ENCODE data around the gene BHMT2. TPM values are rescaled to one million over a fixed set of nuclear protein-coding genes. Genes with fewer than 3 reads are reported as not detected.
A peak's percentile ranks its signal among the peaks of the same experiment; 100 is the strongest.

The BHMT2 gene, protein sequence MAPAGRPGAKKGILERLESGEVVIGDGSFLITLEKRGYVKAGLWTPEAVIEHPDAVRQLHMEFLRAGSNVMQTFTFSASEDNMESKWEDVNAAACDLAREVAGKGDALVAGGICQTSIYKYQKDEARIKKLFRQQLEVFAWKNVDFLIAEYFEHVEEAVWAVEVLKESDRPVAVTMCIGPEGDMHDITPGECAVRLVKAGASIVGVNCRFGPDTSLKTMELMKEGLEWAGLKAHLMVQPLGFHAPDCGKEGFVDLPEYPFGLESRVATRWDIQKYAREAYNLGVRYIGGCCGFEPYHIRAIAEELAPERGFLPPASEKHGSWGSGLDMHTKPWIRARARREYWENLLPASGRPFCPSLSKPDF
- total RNA-seq = 3.0 TPM

DNA sequence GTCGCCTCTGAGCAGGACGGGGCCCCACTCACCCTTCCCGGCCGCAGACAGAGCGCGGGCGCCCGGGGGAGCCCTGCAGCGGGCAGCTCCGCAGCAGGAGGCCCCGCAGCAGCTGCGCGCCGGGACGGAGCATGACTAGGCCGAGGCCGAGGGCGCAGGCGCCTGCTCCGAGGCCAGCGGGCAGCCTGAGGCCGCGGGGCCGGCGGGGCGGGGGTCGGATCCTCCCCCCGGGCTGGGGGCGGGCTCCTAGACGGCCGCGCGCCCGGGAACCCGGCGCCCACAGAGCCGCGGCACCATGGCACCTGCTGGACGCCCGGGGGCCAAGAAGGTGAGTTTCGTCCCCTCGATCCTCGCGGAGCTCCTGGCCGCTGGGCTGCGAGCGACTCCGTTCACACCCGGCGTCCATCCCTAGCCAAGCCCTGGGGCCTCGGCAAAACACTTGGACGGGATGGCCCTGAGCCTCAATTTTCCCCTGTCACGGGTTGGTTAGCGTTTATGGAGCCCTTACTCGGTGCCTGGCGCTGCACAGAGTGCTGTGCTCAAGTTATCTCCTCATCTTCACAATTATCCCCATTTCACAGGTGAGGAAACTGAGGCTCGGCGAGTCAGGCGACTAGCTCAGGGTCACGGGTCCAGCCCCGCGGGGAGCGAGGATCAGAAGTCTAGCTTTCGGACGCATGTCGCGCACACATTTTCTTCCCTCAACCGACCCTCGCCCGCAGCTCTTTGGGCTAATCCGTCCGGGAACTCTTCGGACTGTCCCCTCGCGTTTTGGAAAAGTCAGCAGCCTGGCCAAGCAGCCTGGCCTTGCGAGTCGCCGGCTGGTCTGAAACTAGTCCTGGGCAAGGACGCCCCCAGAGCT, at the start of gene BHMT2, which contains the start of gene DMGDH:
Gene BHMT2 (plus strand): TSS at position 280 of the 862 bp plus-strand sequence. CDS start 16 bp downstream, at position 296.
Gene DMGDH (minus strand): TSS at position 187 of the 862 bp plus-strand sequence. CDS start 54 bp downstream, at position 133.
- DNase-seq = no peak

DNA sequence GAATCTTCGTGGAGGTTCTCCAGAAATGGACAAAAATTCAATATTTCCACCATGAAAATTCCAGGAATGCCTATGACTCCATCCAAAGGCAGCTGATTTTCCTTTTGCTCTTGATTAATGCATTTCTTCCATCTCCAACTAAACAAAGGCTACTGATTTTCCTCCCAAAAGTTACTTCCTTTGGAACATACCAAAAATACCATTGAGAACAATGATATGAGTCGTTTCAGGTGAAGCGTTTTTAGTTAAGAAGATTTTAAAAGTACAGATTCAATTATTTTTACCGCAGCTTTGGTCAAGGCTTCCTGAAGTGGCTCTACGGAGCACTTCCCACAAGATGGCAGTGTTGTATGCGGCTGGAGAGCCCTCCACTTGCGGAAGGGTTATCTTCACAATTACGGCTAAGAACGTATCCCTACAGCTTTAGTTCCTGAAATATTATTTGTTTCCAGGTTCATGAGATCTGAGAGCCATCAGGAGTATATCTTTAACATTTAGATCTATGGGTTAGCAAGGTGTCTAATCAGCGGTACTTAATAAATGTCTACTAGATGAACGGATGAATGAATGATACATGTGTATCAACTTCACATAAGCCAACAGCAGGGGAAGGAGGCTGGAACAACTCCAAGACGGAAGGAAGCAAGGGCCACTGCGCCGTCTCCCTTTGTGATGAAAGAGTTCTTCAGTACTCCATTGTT, 48.6 kb upstream of the BHMT2 start:
- DNase-seq = peak; percentile 44

DNA sequence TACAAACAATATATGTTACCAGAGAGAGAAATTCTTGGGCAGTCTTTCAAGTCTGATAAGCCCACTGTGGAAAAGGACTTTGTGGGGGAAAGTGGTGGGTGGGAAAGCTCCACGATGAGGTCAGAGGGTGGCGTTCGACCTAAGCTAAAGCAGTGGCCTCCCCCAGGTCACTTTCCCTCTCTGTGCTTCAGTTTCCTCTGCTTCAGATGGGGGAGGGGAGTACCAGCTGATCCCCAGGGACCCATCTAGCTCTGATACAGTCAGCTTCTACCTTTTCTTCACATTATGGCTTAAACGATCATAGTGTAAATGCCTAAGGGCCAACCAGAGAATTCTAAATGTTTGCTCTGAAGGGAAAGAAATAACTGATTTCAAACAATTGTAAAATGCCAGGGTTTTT, 47.8 kb upstream of the BHMT2 start:
- DNase-seq = no peak

DNA sequence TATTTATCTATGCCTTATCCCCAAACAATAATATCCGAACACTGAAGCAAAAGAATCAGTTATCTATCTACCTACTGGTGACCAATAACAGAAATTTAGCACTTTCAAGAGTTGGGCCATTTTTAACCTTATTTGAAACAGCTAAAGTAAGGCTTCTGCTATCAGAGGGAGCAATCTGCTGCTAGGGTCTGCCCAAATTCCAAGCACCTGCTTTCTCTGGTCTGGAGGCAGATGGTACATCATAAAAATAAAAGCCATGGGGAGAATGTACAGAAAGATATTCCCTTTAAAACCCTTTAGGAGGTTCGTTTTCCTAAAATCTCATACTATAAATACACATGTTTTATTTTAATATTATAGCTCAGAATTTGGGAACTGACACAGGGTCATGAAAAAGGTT, 46.8 kb upstream of the BHMT2 start:
- no peak for DNase-seq

DNA sequence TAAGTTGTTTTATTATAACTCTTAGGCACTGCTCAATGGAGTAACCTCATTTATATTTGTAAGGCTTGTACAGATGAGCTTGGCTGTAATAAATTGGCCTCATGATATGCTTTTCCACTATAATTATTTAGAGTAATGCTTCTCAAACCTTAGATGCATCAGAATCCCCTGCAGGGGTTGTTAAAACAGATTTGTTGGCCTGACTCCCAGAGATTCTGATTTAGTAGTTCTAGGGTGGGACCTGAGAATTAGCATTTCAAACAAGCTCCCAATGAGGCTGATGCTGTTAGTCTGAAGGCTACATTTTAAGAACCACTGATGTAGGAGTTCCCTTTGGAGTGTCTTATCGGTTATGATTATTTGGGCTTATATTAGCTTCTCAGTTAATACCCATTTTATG, 46.2 kb upstream of the BHMT2 start:
- no peak for DNase-seq

DNA sequence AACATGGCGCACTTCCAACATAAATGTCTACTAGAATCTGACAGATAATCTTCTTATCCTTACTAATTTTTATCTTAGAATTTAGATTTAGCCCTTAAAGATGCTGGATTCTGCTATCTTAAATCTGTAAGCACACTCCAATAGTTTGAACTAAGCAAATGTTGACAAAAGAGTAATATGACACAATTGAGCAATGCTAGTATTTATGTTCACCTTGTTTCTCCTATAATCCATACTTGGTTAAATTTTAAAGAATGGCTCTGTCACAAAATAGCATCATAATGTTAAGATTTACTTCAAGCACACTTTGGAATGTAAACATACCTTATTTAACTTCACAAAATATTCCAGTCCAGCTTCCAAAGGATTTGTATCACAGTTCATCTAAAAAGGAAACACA, 45.6 kb upstream of the BHMT2 start:
- no peak for DNase-seq

DNA sequence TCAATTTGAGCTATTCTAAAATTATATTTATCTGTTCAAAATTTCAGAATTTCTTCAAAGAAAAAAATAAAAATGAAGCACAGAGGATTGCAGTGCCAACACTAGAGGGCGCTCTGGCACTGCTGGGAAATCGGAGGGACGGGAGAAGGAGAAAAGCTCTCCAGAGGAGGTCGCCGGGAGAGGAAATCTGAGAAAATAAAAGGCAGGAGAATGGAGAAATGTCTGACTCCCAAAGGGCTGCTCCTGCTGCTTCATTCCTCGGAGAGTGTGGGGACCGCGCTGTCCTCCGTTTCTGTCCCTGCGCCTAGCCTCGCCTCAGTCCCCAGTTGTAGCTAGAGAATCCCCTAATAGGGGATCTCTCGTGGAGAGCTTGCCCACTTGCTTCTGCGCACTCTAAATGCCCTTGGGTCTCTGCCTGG, 44.5 kb upstream of the BHMT2 start:
- peak; percentile 34 for DNase-seq

DNA sequence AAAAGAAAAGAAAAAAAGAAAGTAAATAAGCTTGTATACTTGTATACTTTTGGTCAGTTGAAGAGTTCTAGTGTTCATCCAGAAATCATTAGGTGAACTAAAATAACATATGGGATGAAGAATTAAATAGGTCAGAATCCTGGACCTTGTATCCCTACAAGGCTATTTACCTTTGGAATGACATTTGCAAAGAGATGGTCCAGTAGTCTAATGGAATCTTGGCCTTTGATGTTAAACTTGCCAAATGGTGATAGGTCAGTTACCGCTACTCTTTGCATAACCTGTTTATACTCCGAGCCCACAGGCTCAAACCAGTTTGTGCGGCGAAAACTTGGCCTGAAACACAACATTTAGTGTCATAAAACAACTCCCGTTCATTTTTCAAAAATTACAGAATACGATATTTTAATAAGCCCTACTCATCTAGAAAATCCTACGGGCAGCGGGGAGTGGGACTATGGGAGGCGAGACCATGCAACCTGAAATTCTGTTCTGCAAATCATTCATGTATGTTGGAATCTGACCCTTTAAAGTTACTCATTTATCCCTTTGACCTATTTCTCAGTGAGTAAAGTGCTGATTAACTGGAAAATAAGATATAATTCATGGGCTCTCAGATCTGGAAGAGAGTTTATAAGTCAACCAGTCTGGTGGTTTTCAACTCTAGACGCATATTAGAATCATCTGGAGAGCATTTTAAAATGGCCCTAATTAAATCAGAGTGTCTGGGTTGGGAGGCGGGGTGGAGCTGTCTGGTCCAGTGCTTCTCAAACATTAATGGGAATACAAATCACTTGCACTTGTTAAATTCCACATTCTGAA, 38.7 kb upstream of the BHMT2 start:
- no peak for DNase-seq

DNA sequence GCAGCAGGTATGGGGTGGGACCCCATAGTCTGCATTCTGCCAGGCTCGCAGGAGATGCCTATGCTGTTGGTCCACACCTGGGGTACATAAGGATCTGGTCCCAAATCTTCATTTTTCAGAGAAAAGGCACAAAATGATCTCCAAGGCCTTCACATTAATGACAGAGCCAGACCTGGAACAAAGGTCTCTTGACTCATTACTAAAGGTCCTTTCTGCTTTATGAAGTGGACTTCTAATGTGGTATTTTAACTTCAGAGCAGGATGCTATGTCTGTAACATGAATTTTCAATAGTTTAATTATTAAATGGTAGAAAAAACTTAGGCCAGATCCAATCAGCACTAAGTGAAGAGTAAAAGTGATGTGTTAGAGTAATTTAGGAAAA, 38.1 kb upstream of the BHMT2 start:
- no peak for DNase-seq

DNA sequence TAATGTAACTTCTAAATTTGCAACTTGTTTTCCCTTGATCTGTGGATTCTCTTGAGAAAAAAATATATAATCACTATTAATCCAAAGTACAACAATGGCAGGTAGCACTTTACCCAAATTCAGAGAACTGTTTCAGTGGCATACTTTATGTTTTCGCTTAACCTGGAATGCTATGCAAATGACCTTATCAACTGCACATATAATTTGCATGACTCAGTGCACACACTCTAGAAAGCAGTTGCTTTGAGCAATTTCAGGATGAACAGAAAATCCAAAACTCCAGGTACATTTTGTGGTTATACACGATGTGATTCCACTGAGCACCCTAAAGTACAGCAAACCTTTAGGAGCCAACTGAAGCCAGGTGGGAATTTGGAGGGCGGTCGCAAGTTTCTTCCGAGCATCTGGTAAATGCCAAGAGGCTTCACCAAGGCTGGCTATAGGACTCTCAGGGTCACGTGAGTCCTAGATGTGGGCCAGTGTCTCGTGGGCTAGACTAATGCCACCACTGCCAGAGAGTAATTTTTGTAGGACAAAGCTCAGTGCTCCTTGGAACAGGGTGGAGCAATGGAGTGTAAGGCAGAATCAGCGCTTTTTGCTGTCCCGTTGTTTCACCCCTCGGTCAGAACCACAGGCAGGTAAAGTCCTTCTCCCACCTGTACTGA, 37.4 kb upstream of the BHMT2 start:
- DNase-seq = no peak

DNA sequence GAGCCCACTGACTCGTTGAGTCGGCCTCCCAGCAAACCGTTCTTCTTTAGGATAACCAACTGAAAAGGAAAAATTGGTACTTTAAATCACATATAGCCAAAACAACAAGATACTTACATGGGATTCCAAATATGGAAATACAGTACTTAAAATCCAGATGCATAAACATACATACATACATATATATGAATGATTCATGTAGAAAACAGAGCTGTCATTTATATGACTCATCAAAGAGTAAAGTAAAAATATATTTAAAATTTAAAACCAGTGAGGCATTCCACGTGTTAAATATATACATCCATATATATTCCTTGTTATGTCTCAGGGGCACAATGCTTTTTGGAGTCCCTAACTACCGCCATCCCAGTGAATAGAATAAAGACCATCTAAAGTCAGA, 36.8 kb upstream of the BHMT2 start:
- no peak for DNase-seq

DNA sequence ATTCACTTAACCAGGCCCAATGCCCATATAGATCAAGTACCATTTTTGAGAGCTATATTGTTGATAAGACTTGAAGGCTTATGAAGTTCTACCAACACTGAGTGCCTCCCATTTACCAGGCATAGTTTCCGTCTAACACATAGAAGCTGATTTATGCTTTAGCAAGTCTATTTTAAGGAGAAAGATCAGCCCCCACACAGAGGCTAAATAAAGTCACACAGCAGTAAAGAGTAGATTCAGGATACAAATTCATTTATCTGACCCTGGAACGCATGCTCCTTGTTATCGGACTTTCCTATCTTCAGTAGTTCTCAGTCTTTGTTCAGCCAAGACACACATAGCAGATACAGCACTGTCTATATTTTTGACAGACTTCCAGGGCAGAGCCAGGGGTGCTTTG, 34.3 kb upstream of the BHMT2 start:
- DNase-seq = no peak

DNA sequence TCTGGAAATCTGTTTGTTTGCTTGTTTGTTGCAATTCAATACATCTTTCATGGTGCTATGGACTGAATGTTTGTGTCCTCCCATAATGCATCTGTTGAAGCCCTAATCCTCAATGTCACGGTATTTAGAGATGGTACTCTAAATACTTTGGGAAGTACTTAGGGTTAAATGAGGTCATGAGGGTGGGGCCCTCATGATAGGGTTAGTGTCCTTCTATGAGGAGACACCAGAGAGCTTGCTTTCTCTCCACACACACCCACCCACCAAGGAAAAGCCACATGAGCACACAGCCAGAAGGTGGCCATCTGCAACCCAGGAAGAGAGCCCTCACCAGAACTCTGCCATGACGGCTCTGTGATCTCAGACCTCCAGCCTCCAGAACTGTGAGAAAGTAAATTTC, 32.8 kb upstream of the BHMT2 start:
- no peak for DNase-seq

DNA sequence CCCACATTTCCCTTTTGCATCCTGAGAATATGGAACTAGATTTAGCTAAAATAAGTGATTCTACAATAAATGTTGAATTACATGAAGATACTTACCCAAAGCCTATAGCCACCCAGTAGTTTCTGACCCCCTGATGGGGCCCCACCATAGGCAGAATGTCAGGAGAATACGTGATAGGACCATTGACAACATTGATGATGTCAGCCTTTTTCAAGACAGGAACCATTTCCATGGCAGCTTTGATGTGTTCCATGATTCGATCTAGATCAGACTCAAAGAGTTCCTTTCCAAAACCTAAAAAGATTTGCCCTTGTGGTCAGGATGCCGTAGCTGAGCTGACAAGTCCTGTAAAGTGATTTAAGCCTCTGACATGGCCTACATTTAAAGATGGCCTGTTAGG, 27.4 kb upstream of the BHMT2 start:
- no peak for DNase-seq

DNA sequence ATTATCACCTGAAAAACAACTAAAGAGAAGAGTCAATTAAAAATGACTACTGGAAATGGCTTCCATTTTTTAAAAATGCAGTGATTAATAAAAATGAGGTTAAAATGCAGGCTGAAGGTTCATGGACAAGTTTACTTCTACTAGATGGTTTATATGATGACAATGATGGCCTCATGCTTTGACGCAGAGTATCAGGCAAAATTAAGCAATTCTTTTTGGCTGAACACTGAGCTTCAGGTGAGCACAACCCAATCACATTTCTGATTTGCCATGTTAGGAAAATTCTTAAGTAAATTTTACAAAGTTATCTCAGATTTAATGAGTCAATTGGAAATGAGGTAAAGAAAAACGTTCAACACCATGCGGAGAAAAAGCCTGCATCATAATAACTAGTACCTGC, 22.4 kb upstream of the BHMT2 start:
- DNase-seq = no peak

DNA sequence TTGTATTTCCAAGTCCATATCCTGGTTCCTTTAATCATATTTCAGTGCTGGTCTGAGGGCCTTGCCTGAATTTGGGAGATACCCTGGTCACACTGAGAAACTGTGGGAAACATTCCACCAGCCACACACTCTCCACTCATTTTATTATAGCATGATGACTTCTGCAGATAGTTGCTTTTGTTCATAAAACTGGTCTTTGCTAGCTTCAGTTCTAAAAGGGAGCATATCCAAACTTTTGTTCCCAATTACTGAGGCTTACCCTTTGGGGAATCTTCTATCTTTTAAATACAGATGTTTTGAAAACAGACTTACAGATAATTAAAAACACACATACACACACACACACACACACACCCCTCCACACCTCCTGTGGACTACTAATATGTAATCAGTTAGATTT, 21.1 kb upstream of the BHMT2 start:
- peak; percentile 33 for DNase-seq

DNA sequence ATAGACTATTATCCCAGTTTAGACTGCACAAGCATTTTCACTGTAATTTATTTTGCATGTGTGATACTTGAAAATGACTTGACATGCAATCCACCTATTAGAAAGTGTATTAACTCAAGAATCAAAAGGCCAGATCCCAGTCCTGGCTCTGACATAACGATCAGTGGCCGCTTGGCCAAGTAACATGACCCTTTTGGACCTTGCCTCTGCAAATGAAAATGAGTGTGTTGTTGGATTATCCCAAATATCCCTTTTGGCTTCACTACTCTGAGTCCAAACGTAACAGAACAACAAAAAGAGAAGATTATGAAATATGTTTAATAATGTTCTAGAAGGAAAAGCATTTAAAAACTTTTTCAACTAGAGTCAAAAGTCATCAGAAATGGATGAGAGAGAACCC, 19.1 kb upstream of the BHMT2 start:
- DNase-seq = no peak

DNA sequence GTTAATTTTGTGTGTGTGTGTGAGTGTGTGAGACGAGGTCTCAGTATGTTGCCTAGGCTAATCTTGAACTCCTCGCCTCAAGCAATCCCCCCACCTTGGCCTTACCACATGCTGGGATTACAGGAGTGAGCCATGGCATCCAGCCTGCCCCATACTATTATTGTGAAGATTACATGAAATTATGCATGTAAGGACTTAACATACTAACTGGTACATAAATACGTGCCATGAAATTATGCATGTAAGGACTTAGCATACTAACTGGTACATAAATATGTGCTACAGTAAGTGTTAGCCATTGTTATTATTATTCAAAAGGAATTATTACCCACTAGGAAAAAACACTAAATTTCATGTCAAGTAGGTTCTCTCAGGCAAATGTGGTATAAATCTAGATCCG, 16.2 kb upstream of the BHMT2 start:
- DNase-seq = no peak

DNA sequence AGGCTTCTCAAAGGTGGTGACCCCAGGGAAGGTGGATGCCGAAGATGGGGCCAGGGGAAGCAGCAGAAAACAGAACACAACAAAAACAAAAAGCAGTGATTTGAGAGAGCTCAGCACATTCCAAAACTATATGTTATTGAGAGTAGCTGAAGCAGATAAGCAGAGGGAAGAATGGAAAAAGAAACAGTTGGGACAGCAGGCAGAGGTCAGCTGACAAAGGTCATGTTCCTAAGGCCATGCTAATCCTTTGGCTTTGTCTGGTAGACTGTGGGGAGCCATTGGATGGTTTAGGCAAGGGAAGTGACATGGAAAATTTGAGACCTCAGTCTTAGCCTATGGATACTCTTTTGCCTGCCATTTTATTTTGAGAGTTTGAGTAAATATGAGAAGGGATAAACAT, 14.6 kb upstream of the BHMT2 start:
- no peak for DNase-seq

DNA sequence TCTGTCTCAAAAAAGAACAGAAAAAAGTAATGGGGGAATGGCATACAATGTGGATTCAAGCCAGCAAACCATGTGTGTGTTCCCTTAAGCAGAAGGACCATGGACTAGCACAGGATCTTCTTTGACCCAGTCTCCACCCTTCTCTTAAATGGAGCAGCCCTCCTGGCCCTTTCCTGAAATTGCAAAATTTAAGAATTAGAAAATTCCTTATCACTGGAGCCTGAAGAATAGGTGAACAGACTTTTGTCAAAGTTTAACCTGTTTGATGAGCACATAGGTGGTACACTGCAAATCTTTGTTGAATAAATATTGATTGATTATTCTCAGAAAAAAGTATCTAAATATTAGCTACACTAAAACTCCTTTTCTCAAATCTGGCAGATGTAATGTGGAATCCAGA, 12.7 kb upstream of the BHMT2 start:
- DNase-seq = no peak

DNA sequence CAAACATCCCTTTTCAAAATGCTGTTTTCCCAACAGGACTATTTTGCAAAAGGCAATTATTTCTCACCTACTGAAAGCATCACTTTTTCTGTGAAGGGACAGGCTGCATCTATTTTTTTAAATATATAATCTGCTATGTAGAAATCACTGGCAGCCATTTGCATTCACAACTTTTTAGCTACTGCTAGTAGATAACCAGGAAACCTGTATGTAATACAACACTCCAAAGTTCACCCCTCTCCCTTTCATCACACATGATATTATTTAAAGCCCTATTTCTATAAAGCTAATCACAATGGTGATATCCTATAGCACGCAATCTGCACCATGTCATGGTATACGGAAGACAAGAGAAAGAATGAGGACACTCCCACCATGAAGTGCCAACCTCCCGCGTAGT, 9.9 kb upstream of the BHMT2 start:
- DNase-seq = no peak

DNA sequence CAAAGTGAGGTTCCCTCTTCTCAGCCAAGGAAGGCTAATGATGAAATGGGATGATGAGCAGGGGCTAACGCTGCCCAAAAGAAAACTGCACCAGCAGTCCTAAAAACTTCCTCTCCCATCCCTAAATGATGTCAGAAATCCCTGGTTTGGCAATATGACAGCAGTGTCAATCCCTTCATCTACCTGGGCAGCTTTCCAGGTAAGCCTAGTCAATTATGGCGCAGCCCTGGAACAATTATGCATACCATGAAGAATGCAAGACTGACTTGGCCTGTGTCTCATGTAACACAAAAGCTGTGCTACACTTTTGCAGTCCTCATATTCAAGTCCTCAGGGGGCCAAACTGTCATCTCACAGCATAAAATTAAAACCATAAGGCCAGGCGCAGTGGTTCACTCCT, 7.1 kb upstream of the BHMT2 start:
- peak; percentile 15 for DNase-seq

Data from skin of body (tissue), 2 donors.